Measurements from ENCODE around the gene CDRT15L2.
A peak's percentile ranks its signal among the peaks of the same experiment; 100 is the strongest.
"Not testable (repeated sequence)": the region's sequence is repeated elsewhere in the genome, so short reads cannot be mapped to it uniquely, and the experiment has no call there.

Gene CDRT15L2

DNA sequence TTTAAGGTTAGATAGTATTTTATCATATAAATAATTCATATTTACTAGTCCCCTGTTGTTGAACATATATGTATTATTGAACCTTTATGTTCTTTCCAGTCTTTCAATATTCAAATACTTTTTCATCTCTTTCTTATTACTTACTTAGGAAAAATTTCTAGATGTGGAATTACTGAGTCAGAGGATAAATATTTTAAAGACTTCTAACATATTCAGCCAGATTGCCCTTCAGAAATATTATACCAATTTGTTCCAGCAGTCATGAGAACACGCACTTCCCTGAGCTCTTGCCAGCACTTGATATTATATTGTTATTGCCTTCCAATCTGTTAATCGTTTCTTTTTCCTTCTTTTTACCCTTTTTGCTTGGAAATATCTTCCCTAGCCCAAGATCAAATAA is 4.5 kb upstream of the CDRT15L2 start:
- DNase-seq, result peak; percentile 17

DNA sequence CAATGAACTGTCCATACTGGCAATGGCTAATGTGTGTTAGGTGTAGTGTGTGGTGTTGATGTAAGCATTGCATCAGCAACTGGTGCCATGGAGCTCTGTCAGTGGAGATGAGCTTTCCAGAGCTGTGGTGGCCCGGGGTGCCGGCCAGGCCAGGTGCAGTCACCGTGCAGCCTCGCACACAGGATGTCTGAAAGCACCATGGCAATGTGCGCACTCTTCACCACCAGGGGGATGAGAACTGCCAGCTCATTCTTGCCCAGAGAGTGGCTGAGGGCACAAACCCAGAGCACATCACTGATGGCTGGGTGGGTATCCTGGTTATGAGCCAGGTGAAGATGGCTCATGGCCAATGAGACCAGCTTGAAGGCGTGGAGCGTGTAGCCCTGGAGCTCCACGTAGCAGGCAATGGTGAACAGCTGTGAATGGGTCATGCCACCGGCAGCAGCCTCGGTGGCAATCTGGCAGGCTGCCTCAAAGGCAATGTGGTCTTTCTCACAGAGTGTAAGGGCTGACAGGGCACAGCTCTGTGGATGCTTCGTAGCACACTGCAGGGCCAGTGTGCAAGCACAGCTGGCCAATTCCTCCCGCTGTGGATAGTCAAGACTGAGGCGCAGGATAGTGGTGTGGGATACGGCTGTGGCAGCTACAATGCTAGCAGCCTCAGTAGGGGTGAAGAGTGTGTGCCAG is 4.5 kb downstream of the CDRT15L2 start:
- not testable (repeated sequence) for DNase-seq

DNA sequence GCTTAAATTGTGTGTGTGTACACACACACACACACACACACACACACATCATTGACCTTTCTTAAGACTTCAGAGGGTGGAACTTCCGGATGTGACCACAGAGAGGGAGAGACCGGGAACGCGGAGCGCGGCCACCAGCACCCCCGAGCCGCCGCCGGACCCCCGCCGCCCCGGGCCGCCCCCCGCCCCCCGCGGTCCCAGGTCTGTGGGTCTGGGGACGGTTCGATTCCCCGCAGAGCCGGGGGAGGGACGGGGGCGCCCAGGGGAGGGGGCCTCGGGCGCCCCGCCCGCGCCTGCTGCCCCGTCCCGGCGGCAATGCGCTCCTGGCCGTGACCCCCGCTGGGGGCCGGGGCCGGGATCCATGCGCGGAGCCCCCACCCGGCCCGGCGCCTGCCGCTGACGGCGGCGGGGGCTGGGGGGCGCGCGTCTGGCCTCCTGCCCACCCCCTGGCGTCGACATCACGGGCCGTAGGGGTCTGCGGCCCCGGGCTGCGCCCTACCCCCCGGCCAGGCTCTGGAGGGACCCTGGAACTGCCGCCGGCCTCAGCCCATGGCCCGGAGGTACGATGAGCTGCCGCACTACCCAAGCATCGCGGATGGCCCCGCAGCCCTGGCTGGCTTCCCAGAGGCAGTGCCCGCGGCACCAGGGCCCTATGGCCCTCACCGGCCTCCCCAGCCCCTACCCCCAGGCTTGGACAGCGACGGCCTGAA is 9.4 kb downstream of the CDRT15L2 start:
- DNase-seq, result peak; percentile 11

- DNase-seq, result not testable (repeated sequence)
Observed at GRCh38 chr17:20589454-20589810, 9.9 kb downstream of the CDRT15L2 start.

DNA sequence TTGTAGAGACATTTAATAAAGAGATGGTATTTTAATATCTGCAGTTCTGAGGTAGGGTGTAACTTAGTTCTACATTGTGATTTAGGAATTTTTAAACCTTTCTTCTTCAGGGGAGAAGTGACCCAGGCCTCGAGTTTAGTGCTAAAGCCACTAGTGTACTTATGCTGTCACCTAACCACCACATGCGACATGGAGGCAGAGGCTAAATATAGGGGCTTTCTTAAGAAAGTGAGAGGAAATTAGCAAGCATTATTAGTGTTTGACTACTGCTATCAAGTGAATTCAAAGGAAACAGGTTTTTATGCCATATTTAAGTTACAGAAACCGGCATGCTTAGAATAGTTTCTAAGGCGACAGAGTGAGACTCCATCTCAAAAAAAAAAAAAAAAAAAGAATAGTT is 11.5 kb downstream of the CDRT15L2 start:
- not testable (repeated sequence) for DNase-seq

- not testable (repeated sequence) for DNase-seq
Observed at GRCh38 chr17:20605568-20605967, 26.0 kb downstream of the CDRT15L2 start.

- not testable (repeated sequence) for DNase-seq
Observed at GRCh38 chr17:20609490-20609889, 30.0 kb downstream of the CDRT15L2 start.

DNA sequence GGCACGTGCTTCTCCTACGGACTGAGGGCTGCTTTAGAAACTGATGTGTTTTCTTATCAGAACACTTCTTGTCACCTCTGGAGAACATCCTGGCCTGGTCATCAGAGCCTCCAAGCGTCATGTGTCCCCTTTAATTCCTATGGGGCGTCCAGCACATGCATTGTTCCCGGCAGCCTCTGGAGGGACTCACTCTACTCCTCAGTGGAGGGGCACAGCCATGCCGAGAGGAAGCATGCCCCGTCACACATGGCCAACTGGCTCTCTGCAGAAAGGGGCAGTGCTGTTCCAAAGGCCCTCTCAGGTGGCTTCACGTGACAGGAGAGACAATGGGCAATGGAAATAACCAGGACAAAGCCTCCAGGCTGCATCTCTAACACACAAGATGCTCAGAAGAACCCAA is 31.8 kb downstream of the CDRT15L2 start:
- no peak for DNase-seq

DNA sequence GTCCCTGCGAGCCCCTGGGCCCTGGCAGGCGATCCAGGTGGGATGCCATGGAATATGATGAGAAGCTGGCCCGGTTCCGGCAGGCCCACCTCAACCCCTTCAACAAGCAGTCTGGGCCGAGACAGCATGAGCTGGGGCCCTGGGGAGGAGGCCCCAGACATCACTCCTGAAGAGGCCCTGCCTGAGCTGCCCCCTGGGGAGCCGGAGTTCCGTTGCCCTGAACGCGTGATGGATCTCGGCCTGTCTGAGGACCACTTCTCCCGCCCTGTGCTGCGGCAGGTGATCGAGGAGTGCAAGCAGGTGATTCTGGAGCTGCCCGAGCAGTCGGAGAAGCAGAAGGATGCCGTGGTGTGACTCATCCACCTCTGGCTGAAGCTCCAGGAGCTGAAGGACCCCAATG is 33.1 kb downstream of the CDRT15L2 start:
- no peak for DNase-seq

DNA sequence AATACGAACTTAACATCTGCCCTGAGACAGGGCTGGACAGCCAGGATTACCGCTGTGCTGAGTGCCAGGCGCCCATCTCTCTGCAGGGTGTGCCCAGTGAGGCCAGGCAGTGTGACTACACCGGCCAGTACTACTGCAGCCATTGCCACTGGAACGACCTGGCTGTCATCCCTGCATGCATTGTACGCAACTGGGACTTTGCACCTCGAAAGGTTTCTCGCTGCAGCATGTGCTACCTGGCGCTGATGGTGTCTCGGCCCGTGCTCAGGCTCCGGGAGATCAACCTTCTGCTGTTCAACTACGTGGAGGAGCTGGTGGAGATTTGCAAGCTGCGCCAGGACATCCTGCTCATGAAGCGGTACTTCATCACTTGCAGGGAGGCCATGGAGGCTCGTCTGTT is 33.7 kb downstream of the CDRT15L2 start:
- no peak for DNase-seq

GRCh38 chr17:20613905-20614304 is 34.4 kb downstream of the CDRT15L2 start:
- no peak for DNase-seq

DNA sequence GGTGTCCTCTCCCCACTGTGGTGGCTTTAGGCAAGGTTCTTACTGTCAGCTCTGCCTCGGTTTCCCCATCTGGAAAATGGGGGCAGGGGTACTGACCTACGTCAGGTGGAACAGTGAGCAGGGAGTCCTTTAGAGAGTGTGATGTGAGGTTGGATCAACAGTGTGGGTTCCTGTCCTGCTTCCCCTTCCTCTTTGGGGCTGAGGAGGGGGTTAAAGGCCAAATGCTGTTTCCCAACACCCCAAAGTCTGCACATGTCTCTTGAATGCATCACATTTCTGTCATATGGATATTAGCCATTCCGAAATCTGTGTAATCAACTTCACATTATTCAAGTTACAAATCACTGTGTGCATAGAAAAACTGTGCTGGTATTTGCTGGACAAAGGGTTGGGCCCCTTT is 35.9 kb downstream of the CDRT15L2 start:
- DNase-seq, result not testable (repeated sequence)
